Measurements from ENCODE around the gene IL3.

DNA sequence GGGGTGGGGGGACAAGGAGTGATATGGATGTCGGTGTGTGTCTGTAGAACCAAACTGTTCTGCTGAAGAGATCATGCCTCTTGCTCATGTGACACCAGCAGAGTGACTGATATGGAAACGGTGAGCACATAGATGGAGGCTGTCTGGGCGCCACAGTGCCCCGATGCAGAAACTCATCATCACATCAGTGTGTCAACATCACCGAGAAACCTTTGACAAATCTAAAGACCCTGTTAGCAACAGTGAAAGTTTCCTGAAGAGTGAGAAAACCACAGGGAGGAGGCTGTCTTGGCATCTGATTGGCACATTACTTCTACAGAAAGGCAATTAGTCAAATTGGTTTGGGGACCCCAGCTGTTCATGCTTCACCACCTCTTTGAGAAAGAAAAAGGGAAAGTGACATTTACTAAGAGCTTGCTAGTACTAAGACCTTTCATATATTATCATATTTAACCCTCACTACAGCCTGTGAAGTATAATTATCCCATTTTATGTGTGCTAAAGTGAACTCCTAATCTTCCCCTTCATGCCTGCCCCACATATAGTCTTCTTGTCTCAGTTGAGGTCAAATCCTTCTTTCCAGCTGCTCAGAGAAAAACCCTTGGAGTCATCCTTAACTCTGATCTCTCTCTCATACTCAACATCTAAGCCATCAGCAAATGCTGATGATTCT lies 38.8 kb downstream of the IL3 start:
- TF ChIP-seq POLR2A (IDR thresholded peaks at IDR 0.05) = no peak
- TF ChIP-seq, protein P1, sequence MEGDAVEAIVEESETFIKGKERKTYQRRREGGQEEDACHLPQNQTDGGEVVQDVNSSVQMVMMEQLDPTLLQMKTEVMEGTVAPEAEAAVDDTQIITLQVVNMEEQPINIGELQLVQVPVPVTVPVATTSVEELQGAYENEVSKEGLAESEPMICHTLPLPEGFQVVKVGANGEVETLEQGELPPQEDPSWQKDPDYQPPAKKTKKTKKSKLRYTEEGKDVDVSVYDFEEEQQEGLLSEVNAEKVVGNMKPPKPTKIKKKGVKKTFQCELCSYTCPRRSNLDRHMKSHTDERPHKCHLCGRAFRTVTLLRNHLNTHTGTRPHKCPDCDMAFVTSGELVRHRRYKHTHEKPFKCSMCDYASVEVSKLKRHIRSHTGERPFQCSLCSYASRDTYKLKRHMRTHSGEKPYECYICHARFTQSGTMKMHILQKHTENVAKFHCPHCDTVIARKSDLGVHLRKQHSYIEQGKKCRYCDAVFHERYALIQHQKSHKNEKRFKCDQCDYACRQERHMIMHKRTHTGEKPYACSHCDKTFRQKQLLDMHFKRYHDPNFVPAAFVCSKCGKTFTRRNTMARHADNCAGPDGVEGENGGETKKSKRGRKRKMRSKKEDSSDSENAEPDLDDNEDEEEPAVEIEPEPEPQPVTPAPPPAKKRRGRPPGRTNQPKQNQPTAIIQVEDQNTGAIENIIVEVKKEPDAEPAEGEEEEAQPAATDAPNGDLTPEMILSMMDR (IDR thresholded peaks at IDR 0.05) = no peak
- no peak for TF ChIP-seq POLR2AphosphoS5 (IDR thresholded peaks at IDR 0.05)
- no peak for TF ChIP-seq EP300 (IDR thresholded peaks at IDR 0.05)
